Adrenal gland (tissue), 12 donors: ENCODE results near the gene GPR132. TPM values are rescaled to one million over a fixed set of nuclear protein-coding genes. Genes with fewer than 3 reads are reported as not detected.

Experiments used
- DNase-seq, 7 donors: peaks; one replicate each; pipeline ENCODE4 v3.0.0-alpha.2; 2019 to 2020
- H3K27ac ChIP-seq, 5 donors: fragments of 200-600 bp; sonication (generic) in 4 of 5; 1 replicate in 3 of 5; 2 replicates in 2 of 5; pipeline versions ENCODE4 v1.5.1 to v1.8.0; 2016 to 2020; ENCODE audit warnings: mild to moderate bottlenecking in 1 of 5
- H3K27me3 ChIP-seq: fragments of 200-600 bp; 2 replicates; pipeline ENCODE4 v1.8.0; 2021
- H3K36me3 ChIP-seq, 2 donors: fragments of 200-600 bp; replicated peaks in 1 of 2; 1 replicate in 1 of 2; 2 replicates in 1 of 2; pipeline versions ENCODE4 v1.5.1 to v1.8.0; 2018 to 2022
- H3K4me1 ChIP-seq, 2 donors: fragments of 200-600 bp; replicated peaks in 1 of 2; 1 replicate in 1 of 2; 2 replicates in 1 of 2; pipeline versions ENCODE4 v1.5.1 to v1.8.0; 2018 to 2021
- H3K4me3 ChIP-seq, 4 donors: fragments of 200-600 bp; sonication (generic) in 3 of 4; one replicate each; pipeline ENCODE4 v1.5.1; 2016 to 2018
- H3K9me3 ChIP-seq, 3 donors: fragments of 200-600 bp; sonication (generic) in 1 of 3; replicated peaks in 1 of 3; 1 replicate in 2 of 3; 2 replicates in 1 of 3; pipeline versions ENCODE4 v1.5.1 to v1.8.0; 2016 to 2021
- POLR2A ChIP-seq, 2 donors: fragments of 450-650 bp; IDR thresholded peaks; one replicate each; pipeline ENCODE4 v1.6.1; 2017; ENCODE audit warnings: antibody characterized with exemption in 2 of 2, mild to moderate bottlenecking in 2 of 2, moderate library complexity in 1 of 2
- WGBS, 4 donors: extraction: QIAGEN DNeasy Blood & Tissue Kit in 2 of 4; methylation state at CpG; one replicate each; pipeline versions ENCODE4 v1.1.5 to v1.1.7; 2013 to 2017; 5-methylcytosine and 5-hydroxymethylcytosine counted together
- intact Hi-C, 2 donors: fragments of 100-400 bp; cut with DNase I; formaldehyde crosslinking; loops; one replicate each; pipeline versions ENCODE4 v1.14.1 to v1.15.0; 2022 to 2023
- polyA plus RNA-seq, 3 donors: library from polyadenylated mRNA; stranded (reverse); fragments of 200-250 nt in 2 of 3; fragments of 350-450 nt in 1 of 3; fragmentation: Illumina TruSeq in 1 of 3; extraction: RNeasy Lipid Tissue Mini Kit (QIAGEN cat#74804) in 1 of 3; gene quantifications; one replicate each; pipeline ENCODE4 v1.2.3, GENCODE V29; 2013 to 2014
- total RNA-seq, 9 donors: library from RNA; depleted of rRNA in 4 of 9; stranded (reverse); fragments of >200 nt in 4 of 9; fragments of 120-200 nt in 1 of 9; fragmentation: NEBNext Ultra II Directional in 1 of 9; extraction: Animal tissue kit (Norgen Biotek cat#: 25700) in 1 of 9; gene quantifications; one replicate each; pipeline versions ENCODE4 v1.1.0 to v1.2.4, GENCODE V29; 2013 to 2023
- TF ChIP-seq, protein P1 (sequence below), 6 experiments: fragments of 450-650 bp in 4 of 6; fragments of 200-600 bp in 2 of 6; sonication (generic) in 1 of 6; IDR thresholded peaks; 1 replicate in 5 of 6; 2 replicates in 1 of 6; pipeline versions ENCODE4 v1.5.1 to v1.8.0; 2016 to 2021; ENCODE audit warnings: antibody characterized with exemption in 6 of 6, mild to moderate bottlenecking in 2 of 6, moderate library complexity in 1 of 6
- donor health status: healthy with polysubstance abuse.
- donor health status: Bipolar disorder and iron deficiency.
- donor health status: DM: yes; HTN: yes; CAD: no.
- donor health status: DM: no; HTN: no; CAD: no.
- donor health status: DM: no; HTN: no; CAD: no.
- donor health status: DM: yes; HTN: yes; CAD: no.

GPR132 gene
- total and polyA plus RNA-seq, 12 donors: 0.17 to 11.7 (median 1.6) TPM

DNA sequence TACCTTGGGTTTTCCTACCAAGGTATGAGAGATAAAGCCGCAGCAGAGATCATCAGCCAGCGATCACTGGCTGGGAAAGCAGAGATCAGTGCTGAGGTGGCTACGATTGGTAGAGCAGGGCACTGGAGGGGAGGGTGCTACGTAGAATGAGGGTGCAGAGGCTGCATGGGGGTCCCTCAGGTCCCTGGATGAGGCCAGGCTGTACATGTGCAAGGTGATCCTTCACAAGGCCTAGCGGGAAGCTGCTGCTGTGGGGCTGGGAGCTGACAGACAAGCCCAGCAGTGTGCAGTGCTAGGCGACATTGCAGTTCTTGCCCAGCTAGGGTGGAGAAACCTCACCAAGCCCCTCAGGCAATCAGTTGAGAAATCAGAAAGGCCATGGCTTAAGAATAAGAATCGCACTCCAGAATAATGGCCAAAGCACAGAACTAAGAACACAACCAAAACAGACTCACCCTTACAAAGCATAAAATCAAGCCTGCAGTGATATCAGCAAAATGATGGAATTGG lies 37.2 kb upstream of the GPR132 start:
- DNase-seq: no peak
- 85 to 93% (median 86%) methylated on average over 6 to 7 of the region's 7 CpGs for WGBS, 4 donors
- H3K27ac ChIP-seq: no peak overlapping the region
- H3K27me3 ChIP-seq: peaks cover 23% of the 10 kb centered on the region
- no peaks in the 10 kb centered on the region for H3K9me3 ChIP-seq
- H3K4me1 ChIP-seq: no peaks in the 10 kb centered on the region
- intact Hi-C loops: no loop called here
- TF ChIP-seq POLR2A (IDR thresholded peaks at IDR 0.05): no peak
- TF ChIP-seq, protein P1, sequence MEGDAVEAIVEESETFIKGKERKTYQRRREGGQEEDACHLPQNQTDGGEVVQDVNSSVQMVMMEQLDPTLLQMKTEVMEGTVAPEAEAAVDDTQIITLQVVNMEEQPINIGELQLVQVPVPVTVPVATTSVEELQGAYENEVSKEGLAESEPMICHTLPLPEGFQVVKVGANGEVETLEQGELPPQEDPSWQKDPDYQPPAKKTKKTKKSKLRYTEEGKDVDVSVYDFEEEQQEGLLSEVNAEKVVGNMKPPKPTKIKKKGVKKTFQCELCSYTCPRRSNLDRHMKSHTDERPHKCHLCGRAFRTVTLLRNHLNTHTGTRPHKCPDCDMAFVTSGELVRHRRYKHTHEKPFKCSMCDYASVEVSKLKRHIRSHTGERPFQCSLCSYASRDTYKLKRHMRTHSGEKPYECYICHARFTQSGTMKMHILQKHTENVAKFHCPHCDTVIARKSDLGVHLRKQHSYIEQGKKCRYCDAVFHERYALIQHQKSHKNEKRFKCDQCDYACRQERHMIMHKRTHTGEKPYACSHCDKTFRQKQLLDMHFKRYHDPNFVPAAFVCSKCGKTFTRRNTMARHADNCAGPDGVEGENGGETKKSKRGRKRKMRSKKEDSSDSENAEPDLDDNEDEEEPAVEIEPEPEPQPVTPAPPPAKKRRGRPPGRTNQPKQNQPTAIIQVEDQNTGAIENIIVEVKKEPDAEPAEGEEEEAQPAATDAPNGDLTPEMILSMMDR (IDR thresholded peaks at IDR 0.05): no peak
- no peak overlapping the region for H3K4me3 ChIP-seq
- no peaks in the 10 kb centered on the region for H3K36me3 ChIP-seq

DNA sequence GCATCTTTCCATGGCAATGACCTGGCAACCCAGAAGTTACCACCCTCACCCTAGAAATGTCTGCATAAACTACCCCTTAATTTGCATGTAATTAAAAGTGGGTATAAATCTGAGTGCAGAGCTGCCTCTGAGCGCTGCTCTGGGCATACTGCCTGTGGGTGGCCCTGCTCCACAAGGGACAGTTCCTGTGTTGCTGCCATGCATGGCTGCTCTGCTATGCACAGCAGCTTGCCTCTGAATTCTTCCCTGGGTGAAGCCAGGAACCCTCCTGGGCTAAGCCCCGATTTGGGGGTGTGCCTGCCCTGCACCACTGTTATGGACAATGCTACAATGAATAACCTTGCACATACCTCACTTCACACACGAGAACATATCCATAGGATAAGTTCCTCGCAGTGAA lies 35.7 kb upstream of the GPR132 start:
- no peaks in the 10 kb centered on the region for H3K36me3 ChIP-seq
- WGBS, 4 donors: 74 to 90% (median 79%) methylated on average over 4 of the region's 4 CpGs
- intact Hi-C loops: no loop called here

DNA sequence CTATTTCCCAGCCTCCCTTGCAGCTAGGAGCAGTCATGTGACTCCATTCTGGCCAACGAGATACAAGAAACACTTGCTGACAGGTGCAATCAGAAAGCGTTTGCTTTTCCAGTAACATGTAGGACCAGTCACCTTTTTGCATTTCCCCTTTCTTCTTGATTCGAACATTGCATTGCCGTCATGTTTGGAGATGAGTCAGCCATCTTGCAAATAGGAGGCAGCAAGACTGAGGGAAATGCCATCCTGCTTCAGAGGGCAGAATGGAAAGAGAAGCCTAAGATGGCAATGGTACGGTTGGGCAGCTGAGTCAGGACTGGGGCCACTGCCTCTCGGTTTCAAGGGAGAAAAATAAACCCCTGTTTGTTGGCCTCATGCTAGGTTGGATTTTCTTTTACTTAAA lies 34.5 kb upstream of the GPR132 start:
- no peak for DNase-seq

More for the DNA sequence above, 35.7 kb upstream of the GPR132 start:
- Histone ChIP-seq H3K4me1 (no peaks in the 10 kb centered on the region), H3K4me3 (no peak overlapping the region), H3K9me3 (no peaks in the 10 kb centered on the region), H3K27me3 (peaks cover 23% of the 10 kb centered on the region), H3K27ac (no peak overlapping the region)
- TF ChIP-seq, protein P1 (IDR thresholded peaks at IDR 0.05): no peak
- no peak for TF ChIP-seq POLR2A (IDR thresholded peaks at IDR 0.05)
- DNase-seq: no peak

DNA sequence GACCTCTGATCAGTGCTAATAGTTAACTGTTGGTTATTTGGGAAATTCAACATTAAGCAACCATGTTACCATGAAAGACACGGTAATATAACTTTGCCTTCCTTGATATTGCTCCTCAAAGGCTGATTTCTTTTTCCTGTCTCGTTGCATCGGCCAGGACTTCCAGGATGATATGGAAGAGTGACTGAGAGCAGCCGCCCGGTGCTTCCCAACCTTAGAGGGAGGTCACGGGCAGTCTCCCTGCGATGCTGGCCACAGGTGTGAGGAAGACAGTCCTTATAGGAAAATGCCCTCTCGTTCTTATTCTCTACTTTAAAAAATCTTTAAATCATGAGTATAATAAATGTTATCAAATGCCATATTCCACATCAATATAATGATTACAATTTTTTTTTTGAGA lies 33.1 kb upstream of the GPR132 start:
- intact Hi-C loops: no loop called here
- TF ChIP-seq, protein P1 (IDR thresholded peaks at IDR 0.05): no peak
- TF ChIP-seq POLR2A (IDR thresholded peaks at IDR 0.05): no peak
- H3K4me1 ChIP-seq: peaks cover 0 to 6% of the 10 kb centered on the region in 2 donors

More for the DNA sequence above, 34.5 kb upstream of the GPR132 start:
- H3K4me1 ChIP-seq: no peaks in the 10 kb centered on the region
- 60 to 73% (median 69%) methylated on average over 6 of the region's 6 CpGs for WGBS, 4 donors
- no peaks in the 10 kb centered on the region for H3K9me3 ChIP-seq
- no peak overlapping the region for H3K27ac ChIP-seq
- intact Hi-C loops: no loop called here
- no peak for TF ChIP-seq POLR2A (IDR thresholded peaks at IDR 0.05)
- TF ChIP-seq, protein P1 (IDR thresholded peaks at IDR 0.05): no peak
- H3K4me3 ChIP-seq: no peak overlapping the region
- H3K36me3 ChIP-seq: no peaks in the 10 kb centered on the region
- peaks cover 23% of the 10 kb centered on the region for H3K27me3 ChIP-seq

More for the DNA sequence above, 33.1 kb upstream of the GPR132 start:
- no peak overlapping the region for H3K4me3 ChIP-seq
- H3K36me3 ChIP-seq: no peaks in the 10 kb centered on the region
- H3K27ac ChIP-seq: no peak overlapping the region
- no peak for DNase-seq
- H3K9me3 ChIP-seq: no peaks in the 10 kb centered on the region
- 79 to 89% (median 85%) methylated on average over 8 of the region's 8 CpGs for WGBS, 4 donors
- peaks cover 12% of the 10 kb centered on the region for H3K27me3 ChIP-seq
